ENCODE results near the gene CIB2. TPM values are rescaled to one million over a fixed set of nuclear protein-coding genes. Genes with fewer than 3 reads are reported as not detected.

CIB2 gene
- total RNA-seq, 1 experiment from 2014 or later, result 43.2 TPM

GRCh38 chr15:78076231-78077052 is 54.8 kb downstream of the CIB2 start:
- Histone ChIP-seq H3K79me2 (ENCODE audit: insufficient read depth, low read length) (no peaks in the 10 kb centered on the region), H4K8ac (replicated peaks; ENCODE audit: insufficient read length, low read depth, low read length) (no peak overlapping the region)
- peaks cover 30 to 34% of the 10 kb centered on the region in 2 experiments for H3K4me1 Mint-ChIP-seq

More at GRCh38 chr15:78076231-78077052, 54.8 kb downstream of the CIB2 start:
- Histone ChIP-seq H3K27ac (ENCODE audit: insufficient read length, low read depth, low read length) (no peak overlapping the region), H3T11ph (ENCODE audit: low read length) (no peak overlapping the region), H4K91ac (ENCODE audit: insufficient read length, low read depth, low read length) (no peak overlapping the region), H3K9me3 (ENCODE audit: control insufficient read depth, low read depth, low read length) (no peaks in the 10 kb centered on the region), H3K4ac (ENCODE audit: low read depth, low read length) (no peak overlapping the region), H4K5ac (ENCODE audit: insufficient read length, low read depth, low read length) (no peak overlapping the region), H3K27me3 (ENCODE audit: insufficient read depth, low read length) (no peaks in the 10 kb centered on the region), H2AFZ (ENCODE audit: low read length) (no peak overlapping the region), H3K23ac (ENCODE audit: insufficient read length, low read depth, low read length) (no peak overlapping the region), H3K14ac (ENCODE audit: insufficient read depth, low read length) (no peak overlapping the region), H3K23me2 (ENCODE audit: insufficient read length, low read depth, low read length, poor library complexity, severe bottlenecking) (peaks cover 3% of the 10 kb centered on the region), H2BK12ac (ENCODE audit: insufficient read length, low read depth, low read length) (no peak overlapping the region), H2BK5ac (ENCODE audit: insufficient read length, low read length) (no peak overlapping the region), H2BK120ac (ENCODE audit: low read depth, low read length, poor library complexity, severe bottlenecking) (no peak overlapping the region), H3K4me1 (ENCODE audit: insufficient read depth, low read length) (peaks cover 2% of the 10 kb centered on the region; the same call in 1 of the 2 replicates), H2BK15ac (ENCODE audit: low read depth, low read length) (no peak overlapping the region), H4K20me1 (ENCODE audit: control insufficient read depth, insufficient read depth, insufficient read length) (no peaks in the 10 kb centered on the region), H3K79me1 (ENCODE audit: insufficient read depth, low read depth, low read length, poor library complexity, severe bottlenecking) (no peaks in the 10 kb centered on the region), H2AK5ac (ENCODE audit: insufficient read length, low read length) (no peak overlapping the region), H3K9ac (ENCODE audit: extremely low read depth, insufficient read length, low read length) (peak overlapping the region; percentile 0), H3K56ac (ENCODE audit: insufficient read length, low read depth, low read length) (no peak overlapping the region), H3K18ac (ENCODE audit: insufficient read length, low read depth, low read length) (no peak overlapping the region), H2BK20ac (ENCODE audit: low read depth, low read length, poor library complexity, severe bottlenecking) (no peak overlapping the region), H3K4me2 (ENCODE audit: insufficient read depth, insufficient read length, low read length) (peak overlapping the region; percentile 47)
- Mint-ChIP-seq H3K4me3 (peak overlapping the region; percentile 87 to 95), H3K36me3 (ENCODE audit: insufficient read depth in 1 of 3, low read depth in 3 of 3) (peaks cover 0 to 4% (median 0%) of the 10 kb centered on the region in 3 experiments; a peak in 2 of 7 replicates), H3K27me3 (ENCODE audit: low read depth) (peaks cover 2% of the 10 kb centered on the region), H3K27ac (peak overlapping the region in 2 of 3 experiments; percentile 44 to 94; a peak in 1 of 7 replicates), H3K9me3 (no peaks in the 10 kb centered on the region)
- WGBS (ENCODE audit: extremely low coverage, insufficient read length, low lambda C conversion rate), result no CpG with 5 or more reads among the region's 17 CpGs
- no peak for DNase-seq
- peak; percentile 24; the same call in 2 of the 3 replicates for TF ChIP-seq CTCF (conservative IDR thresholded peaks at IDR 0.05)
